SK-N-SH (cell line): ENCODE measurements around the gene SPATA18. TPM values are rescaled to one million over a fixed set of nuclear protein-coding genes. Genes with fewer than 3 reads are reported as not detected.

Experiments
- CTCF ChIA-PET: fragments of 300-600, 350-600 bp; formaldehyde crosslinking; extraction: SDS; loops from one replicate; lab custom pipeline; 2021; lab: Yijun Ruan, JAX
- POLR2A ChIA-PET: fragments of 350-600 bp; sonication (Branson Sonifier 250); formaldehyde crosslinking; extraction: SDS; loops from one replicate; lab custom pipeline; 2020; ENCODE audit warnings: antibody characterized with exemption, inconsistent platforms; lab: Yijun Ruan, JAX
- DNase-seq: peaks from one replicate; pipeline ENCODE4 v3.0.0; 2012
- H2AFZ ChIP-seq: fragments of 200-600 bp; sonication (generic); 2 replicates; pipeline ENCODE4 v1.8.1; 2016; ENCODE audit warnings: antibody characterized with exemption, mild to moderate bottlenecking, low read depth
- H3F3A ChIP-seq: fragments of 200-600 bp; sonication (generic); replicated peaks from 2 replicates; pipeline ENCODE3; 2016; ENCODE audit warnings: antibody characterized with exemption, mild to moderate bottlenecking; ENCODE audit not compliant: insufficient read depth
- H3K27ac ChIP-seq, 2 experiments: fragments of 200-500 bp in 1 of 2; fragments of 200-600 bp in 1 of 2; sonication (Bioruptor generic) in 1 of 2; sonication (generic), shearing (Covaris generic) in 1 of 2; 2 replicates each; pipeline versions ENCODE4 v1.5.1 to v1.6.1; 2014 to 2016; ENCODE audit warnings: low read depth in 2 of 2, inconsistent platforms in 1 of 2, low read length in 1 of 2, mild to moderate bottlenecking in 1 of 2, mixed read lengths in 1 of 2
- H3K27me3 ChIP-seq: fragments of 200-600 bp; sonication (generic), shearing (Covaris generic); 2 replicates; pipeline ENCODE4 v1.6.1; 2016; ENCODE audit warnings: mixed run types; ENCODE audit not compliant: insufficient read depth
- H3K36me3 ChIP-seq, 2 experiments: fragments of 200-500 bp in 1 of 2; fragments of 200-600 bp in 1 of 2; sonication (Bioruptor generic) in 1 of 2; sonication (generic) in 1 of 2; replicated peaks in 1 of 2; 2 replicates each; pipeline versions ENCODE3 to v1.5.1; 2014 to 2016; ENCODE audit warnings: low read length in 1 of 2, mild to moderate bottlenecking in 1 of 2; ENCODE audit not compliant: insufficient read depth in 2 of 2, control insufficient read depth in 1 of 2
- H3K4me1 ChIP-seq, 2 experiments: fragments of 200-500 bp in 1 of 2; fragments of 200-600 bp in 1 of 2; sonication (Bioruptor generic) in 1 of 2; sonication (generic), shearing (Covaris generic) in 1 of 2; 2 replicates each; pipeline versions ENCODE4 v1.5.1 to v1.6.1; 2014 to 2016; ENCODE audit warnings: low read depth in 1 of 2, low read length in 1 of 2, mixed run types in 1 of 2; ENCODE audit not compliant: insufficient read depth in 2 of 2, control insufficient read depth in 1 of 2
- H3K4me2 ChIP-seq: fragments of 200-600 bp; sonication (generic), shearing (Covaris generic); 2 replicates; pipeline ENCODE4 v1.6.1; 2017; ENCODE audit warnings: mixed run types
- H3K4me3 ChIP-seq, 2 experiments: fragments of 200-500 bp in 1 of 2; fragments of 200-600 bp in 1 of 2; sonication (Bioruptor generic) in 1 of 2; sonication (generic), shearing (Covaris generic) in 1 of 2; 2 replicates each; pipeline versions ENCODE4 v1.5.1 to v1.8.1; 2014 to 2016; ENCODE audit warnings: low read depth in 2 of 2, inconsistent platforms in 1 of 2, low read length in 1 of 2, mild to moderate bottlenecking in 1 of 2, mixed read lengths in 1 of 2, moderate library complexity in 1 of 2
- H3K79me2 ChIP-seq: fragments of 200-600 bp; sonication (generic); 2 replicates; pipeline ENCODE4 v1.8.1; 2017; ENCODE audit warnings: mild to moderate bottlenecking; ENCODE audit not compliant: insufficient read depth
- H3K9ac ChIP-seq: fragments of 200-600 bp; sonication (generic); 2 replicates; pipeline ENCODE4 v1.6.1; 2017; ENCODE audit warnings: mixed run types
- H3K9me2 ChIP-seq: fragments of 200-600 bp; sonication (generic); 2 replicates; pipeline ENCODE4 v1.6.1; 2017; ENCODE audit warnings: mixed run types
- H3K9me3 ChIP-seq: fragments of 200-600 bp; sonication (generic); 2 replicates; pipeline ENCODE4 v1.6.1; 2017; ENCODE audit warnings: mixed run types, mild to moderate bottlenecking, moderate library complexity
- H4K20me1 ChIP-seq: fragments of 200-600 bp; sonication (generic); 2 replicates; pipeline ENCODE4 v1.6.1; 2017; ENCODE audit warnings: mild to moderate bottlenecking, mixed run types; ENCODE audit not compliant: insufficient read depth
- CTCF ChIP-seq: fragments of 200-600 bp; sonication (generic); IDR thresholded peaks from 2 replicates; pipeline ENCODE4 v1.6.1; 2017; ENCODE audit warnings: antibody characterized with exemption, mild to moderate bottlenecking, moderate library complexity
- ELF1 ChIP-seq: IDR thresholded peaks from 2 replicates; pipeline ENCODE4 v1.4.0; 2012
- FOSL2 ChIP-seq: IDR thresholded peaks from 2 replicates; pipeline ENCODE4 v1.4.0; 2012; ENCODE audit warnings: low read depth, mild to moderate bottlenecking, moderate library complexity, borderline replicate concordance
- FOXM1 ChIP-seq: IDR thresholded peaks from 2 replicates; pipeline ENCODE4 v1.4.0; 2012; ENCODE audit warnings: low read depth, mild to moderate bottlenecking
- GABPA ChIP-seq: IDR thresholded peaks from 2 replicates; pipeline ENCODE4 v1.4.0; 2012; ENCODE audit warnings: low read depth, mild to moderate bottlenecking
- GATA2 ChIP-seq: sonication (generic); formaldehyde crosslinking; IDR thresholded peaks from 2 replicates; pipeline ENCODE4 v1.5.0; 2020; ENCODE audit warnings: mild to moderate bottlenecking, missing genetic modification reagents
- IRF3 ChIP-seq: fragments of 150-350 bp; IDR thresholded peaks from 2 replicates; pipeline ENCODE4 v1.6.1; 2016; ENCODE audit warnings: mild to moderate bottlenecking, low read depth, low read length
- MAX ChIP-seq: IDR thresholded peaks from 2 replicates; pipeline ENCODE4 v1.4.0; 2012; ENCODE audit warnings: low read depth
- NFIC ChIP-seq: IDR thresholded peaks from 2 replicates; pipeline ENCODE4 v1.4.0; 2012; ENCODE audit warnings: borderline replicate concordance
- PBX3 ChIP-seq: IDR thresholded peaks from 2 replicates; pipeline ENCODE4; 2012
- RAD21 ChIP-seq: IDR thresholded peaks from 2 replicates; pipeline ENCODE4 v1.6.1; 2012; ENCODE audit warnings: mild to moderate bottlenecking, low read length
- RFX5 ChIP-seq: IDR thresholded peaks from 2 replicates; pipeline ENCODE4 v1.6.1; 2012; ENCODE audit warnings: mild to moderate bottlenecking, improper control_type of control experiment, low read length
- RXRA ChIP-seq: IDR thresholded peaks from 2 replicates; pipeline ENCODE4 v1.4.0; 2012; ENCODE audit warnings: low read depth, mild to moderate bottlenecking, borderline replicate concordance
- TCF12 ChIP-seq: IDR thresholded peaks from 2 replicates; pipeline ENCODE4 v1.4.0; 2012
- USF2 ChIP-seq: fragments of 150-350 bp; IDR thresholded peaks from 2 replicates; pipeline ENCODE4 v1.6.1; 2017; ENCODE audit warnings: antibody characterized with exemption, low read length, low read depth, borderline replicate concordance
- YY1 ChIP-seq: IDR thresholded peaks from 2 replicates; pipeline ENCODE4 v1.4.0; 2012; ENCODE audit warnings: low read depth, mild to moderate bottlenecking
- ZBTB33 ChIP-seq: IDR thresholded peaks from 2 replicates; pipeline ENCODE4 v1.4.0; 2012; ENCODE audit warnings: low read depth, borderline replicate concordance
- WGBS: methylation state at CpG from one replicate; pipeline ENCODE4 v1.1.6; 2017; ENCODE audit warnings: low lambda C conversion rate; 5-methylcytosine and 5-hydroxymethylcytosine counted together
- polyA plus RNA-seq, 3 experiments: library from polyadenylated mRNA; depleted of rRNA; stranded (reverse); fragments of >200 nt; gene quantifications; 2 replicates each; pipeline ENCODE4 v1.2.3, GENCODE V29; 2012

Gene SPATA18
- polyA plus RNA-seq, 1 of the 3 experiments (the other 2 are of a cell fraction): 1.2 TPM

- no peaks in the 10 kb centered on the region for H4K20me1 ChIP-seq
- ChIA-PET CTCF (no interaction called here), POLR2A (no interaction called here)
- no peak overlapping the region for H3K27ac ChIP-seq
- H3K27me3 ChIP-seq: no peaks in the 10 kb centered on the region; the same call in 1 of the 2 replicates
- no peaks in the 10 kb centered on the region for H3K9me2 ChIP-seq
- no peak overlapping the region for H3K9ac ChIP-seq
- TF ChIP-seq PBX3 (no peak), CTCF (no peak), YY1 (no peak), FOXM1 (no peak), GATA2 (CRISPR knock-in tag) (no peak), TCF12 (no peak), RAD21 (no peak), RFX5 (no peak), IRF3 (no peak), ELF1 (no peak), GABPA (no peak), RXRA (no peak), ZBTB33 (no peak), FOSL2 (no peak), MAX (no peak), NFIC (no peak), USF2 (no peak)
- H3K4me2 ChIP-seq: no peak overlapping the region
- WGBS: 16% methylated on average over 10 of the region's 26 CpGs
- H3F3A ChIP-seq: no peaks in the 10 kb centered on the region
- peak overlapping the region in 1 of 2 experiments; percentile 33; a peak in 1 of 4 replicates for H3K4me3 ChIP-seq
- no peaks in the 10 kb centered on the region for H3K36me3 ChIP-seq
- H3K9me3 ChIP-seq: no peaks in the 10 kb centered on the region
- H3K4me1 ChIP-seq: no peaks in the 10 kb centered on the region; a peak in 1 of 4 replicates
- DNase-seq: peak; percentile 60
- no peaks in the 10 kb centered on the region for H3K79me2 ChIP-seq
- no peak overlapping the region for H2AFZ ChIP-seq
Measured at GRCh38 chr4:52076731-52077130, 25.6 kb downstream of the SPATA18 start.
